22Rv1 (cell line): ENCODE results near the gene TK2.

Experiments used
- H3K27ac ChIP-seq: fragments of 450-650 bp; 2 replicates; pipeline ENCODE4 v1.5.1; 2017
- CTCF ChIP-seq: fragments of 450-650 bp; IDR thresholded peaks from 2 replicates; pipeline ENCODE4 v1.5.1; 2017; ENCODE audit warnings: mild to moderate bottlenecking
- ZFX ChIP-seq: fragments of 450-650 bp; IDR thresholded peaks from 2 replicates; pipeline ENCODE4 v1.6.1; 2017; ENCODE audit warnings: antibody characterized with exemption, borderline replicate concordance

Gene TK2

DNA sequence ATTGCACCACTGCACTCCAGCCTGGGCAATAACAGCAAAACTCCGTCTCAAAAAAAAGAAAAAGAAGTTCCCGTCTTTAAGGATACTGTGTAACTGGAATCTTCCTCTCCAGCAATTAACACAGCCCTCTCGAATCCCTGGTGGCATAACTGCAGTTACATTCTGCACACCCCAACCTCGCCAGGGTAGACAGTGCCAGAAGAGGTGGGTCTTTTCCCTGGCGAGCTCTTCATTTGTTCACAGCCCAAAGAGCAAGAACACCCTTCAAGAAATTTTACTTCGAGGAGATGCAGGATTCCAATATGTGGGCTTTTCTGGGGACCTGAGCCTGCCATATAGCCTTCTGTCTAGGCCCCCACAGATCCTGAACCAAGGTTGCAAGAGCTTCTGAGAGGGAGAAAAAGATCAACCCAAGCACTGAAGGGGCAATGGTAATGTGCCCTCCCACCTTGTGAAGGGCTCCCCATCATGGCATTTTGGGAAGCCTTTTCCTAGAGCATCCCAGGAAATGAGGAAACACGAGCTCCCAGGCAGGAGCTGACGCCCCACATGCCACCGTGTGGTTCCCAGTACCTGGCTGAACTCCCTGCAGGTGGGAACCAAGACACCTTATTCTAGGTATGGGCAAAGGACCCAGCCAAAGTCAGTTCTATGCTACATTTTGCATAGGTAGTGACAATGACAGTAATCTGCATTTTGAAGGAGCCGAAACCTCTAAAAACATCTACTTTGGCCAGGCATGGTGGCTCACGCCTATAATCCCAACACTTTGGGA is 26.9 kb downstream of the TK2 start:
- no peak overlapping the region for H3K27ac ChIP-seq
- TF ChIP-seq CTCF: no peak
- TF ChIP-seq ZFX: no peak

DNA sequence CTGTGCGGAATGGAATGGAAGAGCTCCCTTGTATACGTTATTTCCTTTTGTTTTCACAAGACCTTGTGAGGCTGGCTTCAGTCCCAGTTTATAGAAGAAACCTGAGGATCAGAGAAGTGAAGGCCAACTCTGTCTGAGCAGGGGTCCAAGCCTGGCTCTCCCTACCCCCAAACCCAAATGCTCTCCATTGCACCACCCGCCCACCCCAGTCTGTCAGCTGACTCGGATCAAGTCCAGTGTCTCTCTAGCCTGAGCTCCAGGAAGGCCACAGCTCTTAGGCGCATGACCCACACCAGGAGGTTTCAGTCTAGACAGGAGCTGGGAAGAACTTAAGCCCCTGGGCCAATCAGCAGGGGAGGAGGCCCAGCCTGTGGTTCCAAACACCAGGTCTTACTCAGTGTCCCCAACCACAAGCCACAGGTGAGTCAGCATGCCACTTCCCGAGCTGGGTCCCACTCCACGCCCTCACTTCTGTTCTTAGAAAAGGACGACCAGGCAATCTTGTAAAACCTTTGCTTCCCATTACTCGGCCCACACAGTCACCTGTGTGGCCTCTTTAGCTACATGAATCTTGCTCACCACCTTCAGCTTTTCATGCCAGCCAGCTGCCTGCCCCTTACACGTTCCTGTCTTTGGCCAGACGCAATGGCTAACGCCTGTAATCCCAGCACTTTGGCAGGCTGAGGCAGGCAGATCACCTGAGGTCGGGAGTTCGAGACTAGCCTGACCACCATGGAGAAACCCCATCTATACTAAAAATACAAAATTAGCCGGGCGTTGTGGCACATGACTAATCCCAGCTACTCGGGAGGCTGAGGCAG is 27.8 kb downstream of the TK2 start:
- H3K27ac ChIP-seq: no peak overlapping the region
- TF ChIP-seq CTCF (no peak), ZFX (no peak)

DNA sequence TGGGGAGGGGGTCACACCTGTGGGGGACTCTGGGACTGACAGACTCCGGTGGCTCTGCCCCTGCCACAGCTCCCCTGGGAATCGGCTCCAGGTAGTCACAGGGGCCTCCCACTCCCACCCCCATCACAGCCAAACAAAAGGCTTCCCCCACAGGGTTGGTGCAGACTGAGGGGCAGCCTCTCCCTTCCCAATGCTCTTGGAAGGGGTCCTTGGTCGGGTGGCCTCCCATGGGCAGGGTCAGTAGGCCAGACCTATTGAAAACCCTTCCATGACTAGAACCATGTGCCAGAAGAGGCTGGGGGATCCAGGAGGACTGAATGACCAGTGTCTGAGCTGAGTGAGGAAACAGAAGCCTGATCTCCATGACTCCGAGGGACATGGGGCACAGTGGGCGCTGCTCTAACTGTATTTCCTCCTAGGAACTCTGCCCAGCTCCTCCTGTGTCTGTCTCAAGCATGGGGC is 28.6 kb downstream of the TK2 start:
- no peak for TF ChIP-seq ZFX
- no peak for TF ChIP-seq CTCF
- H3K27ac ChIP-seq: no peak overlapping the region

DNA sequence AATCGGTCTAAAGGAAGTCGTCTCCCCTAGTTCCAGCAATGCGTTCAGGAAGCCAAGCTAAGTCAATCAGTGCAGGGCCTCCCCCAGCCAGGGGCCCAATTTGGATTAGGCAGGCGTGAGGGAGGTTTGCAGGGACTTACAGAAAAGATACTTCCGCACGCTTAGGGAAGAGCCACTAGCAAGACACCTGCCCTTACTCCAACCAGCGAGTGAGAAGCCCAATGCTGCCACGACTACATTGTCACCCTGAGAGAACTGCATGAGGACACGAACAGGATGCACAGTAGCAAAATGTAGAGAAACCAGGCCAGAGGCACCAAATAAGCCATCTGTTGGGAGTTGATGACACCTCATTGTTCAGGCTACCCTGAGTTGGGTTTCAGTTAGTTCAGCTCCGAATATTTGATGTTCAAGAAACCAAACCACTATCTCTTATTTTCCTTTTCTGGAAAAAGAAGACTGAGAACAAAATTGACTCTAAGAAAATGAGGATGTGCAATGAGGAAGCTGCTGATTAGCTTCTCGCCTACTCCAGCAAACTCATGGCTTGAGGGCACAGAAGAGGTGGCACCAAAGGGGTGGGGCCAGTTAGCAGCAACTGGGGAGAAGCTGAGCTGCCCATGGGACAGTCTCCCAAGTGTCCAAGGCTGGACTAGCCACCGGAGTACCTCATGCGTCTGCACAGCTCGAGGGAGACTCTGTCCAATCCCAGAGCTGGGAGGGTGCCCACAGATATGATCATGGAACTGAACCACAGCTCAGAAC is 29.3 kb downstream of the TK2 start:
- H3K27ac ChIP-seq: no peak overlapping the region
- no peak for TF ChIP-seq CTCF
- no peak for TF ChIP-seq ZFX

- no peak overlapping the region for H3K27ac ChIP-seq
- TF ChIP-seq CTCF (no peak), ZFX (no peak)
Measured at GRCh38 chr16:66519482-66520373, 30.2 kb downstream of the TK2 start.

- TF ChIP-seq CTCF (no peak), ZFX (no peak)
- H3K27ac ChIP-seq: peak overlapping the region; percentile 97
Measured at GRCh38 chr16:66517586-66518263, 32.2 kb downstream of the TK2 start.
